Measurements from ENCODE around the gene OR56B1. TPM values are rescaled to one million over a fixed set of nuclear protein-coding genes. Genes with fewer than 3 reads are reported as not detected.

OR56B1 gene, protein sequence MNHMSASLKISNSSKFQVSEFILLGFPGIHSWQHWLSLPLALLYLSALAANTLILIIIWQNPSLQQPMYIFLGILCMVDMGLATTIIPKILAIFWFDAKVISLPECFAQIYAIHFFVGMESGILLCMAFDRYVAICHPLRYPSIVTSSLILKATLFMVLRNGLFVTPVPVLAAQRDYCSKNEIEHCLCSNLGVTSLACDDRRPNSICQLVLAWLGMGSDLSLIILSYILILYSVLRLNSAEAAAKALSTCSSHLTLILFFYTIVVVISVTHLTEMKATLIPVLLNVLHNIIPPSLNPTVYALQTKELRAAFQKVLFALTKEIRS
- total RNA-seq (2016; rRNA removed; fragmentation: Illumina TruSeq; extraction: Trizol), result not detected in 2 replicates
- not detected in 2 replicates for total RNA-seq (2016; cell fraction: cytosol; rRNA removed; fragmentation: Illumina TruSeq; extraction: Trizol; ENCODE audit: low read depth)
- total RNA-seq (2016; cell fraction: insoluble cytoplasmic fraction; rRNA removed; fragmentation: Illumina TruSeq; extraction: Trizol), result not detected in 2 replicates
- total RNA-seq (2016; cell fraction: membrane; rRNA removed; fragmentation: Illumina TruSeq; extraction: Trizol), result not detected in 2 replicates
- not detected in 2 replicates for total RNA-seq (2016; cell fraction: nucleus; rRNA removed; fragmentation: Illumina TruSeq; extraction: Trizol)
- polyA plus RNA-seq (2011; rRNA removed), result not detected in 2 replicates
- polyA plus RNA-seq (2011; cell fraction: cytosol; rRNA removed), result not detected in 2 replicates
- polyA plus RNA-seq (2011; cell fraction: nucleus; rRNA removed), result not detected in 2 replicates
- polyA plus RNA-seq (2012), result not detected in 2 replicates
- polyA plus RNA-seq (2016; cell fraction: cytosol; fragmentation: Illumina TruSeq; extraction: Trizol; ENCODE audit: low read depth), result not detected in 2 replicates
- polyA plus RNA-seq (2016; cell fraction: insoluble cytoplasmic fraction; fragmentation: Illumina TruSeq; extraction: Trizol; ENCODE audit: low read depth), result not detected in 2 replicates
- polyA plus RNA-seq (2016; cell fraction: membrane; fragmentation: Illumina TruSeq; extraction: Trizol; ENCODE audit: low read depth), result not detected in 2 replicates
- polyA plus RNA-seq (2016; cell fraction: nucleus; fragmentation: Illumina TruSeq; extraction: Trizol; ENCODE audit: insufficient read depth, low read depth), result not detected in 2 replicates
- 0.16 TPM in 1 of 2 replicates, not detected in the other for polyA minus RNA-seq (2011; rRNA and poly(A)+ RNA removed; ENCODE audit: low replicate concordance)
- not detected in 2 replicates for polyA minus RNA-seq (2011; cell fraction: cytosol; rRNA and poly(A)+ RNA removed)
- polyA minus RNA-seq (2011; cell fraction: nucleus; rRNA and poly(A)+ RNA removed), result not detected in 2 replicates
- Bru-seq, nascent RNA, result not detected
- not detected for BruChase-seq, experiment 1, labeled RNA remaining after a 6-hour chase
- BruChase-seq, experiment 2, labeled RNA remaining after a 2-hour chase, result percentile 16 among the genes with signal in this experiment
- long read RNA-seq, experiment 1, result 0 reads
- long read RNA-seq, experiment 2, result 0 reads

DNA sequence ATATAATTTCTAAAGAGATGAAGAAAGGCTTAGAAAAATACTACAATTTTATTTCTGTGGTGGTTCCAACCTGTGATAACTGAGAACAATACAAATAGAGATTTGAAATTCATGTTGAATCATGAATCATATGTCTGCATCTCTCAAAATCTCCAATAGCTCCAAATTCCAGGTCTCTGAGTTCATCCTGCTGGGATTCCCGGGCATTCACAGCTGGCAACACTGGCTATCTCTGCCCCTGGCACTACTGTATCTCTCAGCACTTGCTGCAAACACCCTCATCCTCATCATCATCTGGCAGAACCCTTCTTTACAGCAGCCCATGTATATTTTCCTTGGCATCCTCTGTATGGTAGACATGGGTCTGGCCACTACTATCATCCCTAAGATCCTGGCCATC, at the start of gene OR56B1:
TSS of gene OR56B1 (plus strand) at position 53 of the 400 bp plus-strand sequence. CDS start at position 122, 69 bp downstream.
- H3K4me3 ChIP-seq (replicated peaks in 1 of 3; ENCODE audit: insufficient read depth in 1 of 3, low read depth in 2 of 3, low read length in 3 of 3), result no peak within 1 kb of the TSS
- in situ Hi-C loops (cut with HindIII; ENCODE audit: extremely low pct_ligation_motif_present, low pct_unique_long_range_greater_than_20kb), result no loop called here
- no peaks in the 10 kb centered on the region for H4K20me1 ChIP-seq (ENCODE audit: insufficient read depth, low read length)
- 0% methylated on average over 1 of the region's 1 CpG for WGBS (ENCODE audit: low lambda C conversion rate)
- intact Hi-C loops (cut with micrococcal nuclease; ENCODE audit: unreplicated experiment), result no loop called here
- no peaks in the 10 kb centered on the region for H3K36me3 ChIP-seq (replicated peaks in 1 of 2; ENCODE audit: control insufficient read depth in 1 of 2, insufficient read depth in 2 of 2, low read length in 2 of 2)
- DNase-seq (ENCODE audit: low spot score) (no peak), FAIRE-seq (no peak), ATAC-seq (no peak)
- no peak within 1 kb of the TSS for H3K27ac ChIP-seq (ENCODE audit: extremely low read length, insufficient read depth, low read length)
- H3K9ac ChIP-seq (ENCODE audit: insufficient read depth, low read depth, low read length), result no peak within 1 kb of the TSS
- no peak within 1 kb of the TSS for H3K4me2 ChIP-seq (ENCODE audit: low read depth, low read length)
- CTCF ChIA-PET (ENCODE audit: low intra/inter-chr PET ratio, low total read pairs), result no interaction called here
- H3K27me3 ChIP-seq (ENCODE audit: control insufficient read depth in 1 of 2, insufficient read depth in 2 of 2, low read length in 2 of 2), result no peaks in the 10 kb centered on the region
- no peaks in the 10 kb centered on the region for H3K79me2 ChIP-seq (ENCODE audit: insufficient read depth, low read length)
- no TSS peak for BruUV-seq (replicated peaks)
- H3K4me1 ChIP-seq (ENCODE audit: insufficient read depth, low read length), result no peaks in the 10 kb centered on the region
- no peak for TF ChIP-seq KDM2A (CRISPR knock-in tag; IDR thresholded peaks at IDR 0.05; ENCODE audit: borderline replicate concordance, low read depth)
- TF ChIP-seq ZNF207 (IDR thresholded peaks at IDR 0.05; ENCODE audit: borderline replicate concordance), result no peak
- TF ChIP-seq GATAD1 (CRISPR knock-in tag; IDR thresholded peaks at IDR 0.05), result no peak
- TF ChIP-seq TSC22D2 (CRISPR knock-in tag; IDR thresholded peaks at IDR 0.05; ENCODE audit: borderline replicate concordance), result no peak
- TF ChIP-seq SP140L (CRISPR knock-in tag; IDR thresholded peaks at IDR 0.05; ENCODE audit: borderline replicate concordance), result no peak
- no peak for TF ChIP-seq ZKSCAN8 (CRISPR knock-in tag; IDR thresholded peaks at IDR 0.05; ENCODE audit: borderline replicate concordance)
- TF ChIP-seq RBFOX2 (IDR thresholded peaks at IDR 0.05; ENCODE audit: low read depth, low read length), result no peak
- TF ChIP-seq, protein P1, sequence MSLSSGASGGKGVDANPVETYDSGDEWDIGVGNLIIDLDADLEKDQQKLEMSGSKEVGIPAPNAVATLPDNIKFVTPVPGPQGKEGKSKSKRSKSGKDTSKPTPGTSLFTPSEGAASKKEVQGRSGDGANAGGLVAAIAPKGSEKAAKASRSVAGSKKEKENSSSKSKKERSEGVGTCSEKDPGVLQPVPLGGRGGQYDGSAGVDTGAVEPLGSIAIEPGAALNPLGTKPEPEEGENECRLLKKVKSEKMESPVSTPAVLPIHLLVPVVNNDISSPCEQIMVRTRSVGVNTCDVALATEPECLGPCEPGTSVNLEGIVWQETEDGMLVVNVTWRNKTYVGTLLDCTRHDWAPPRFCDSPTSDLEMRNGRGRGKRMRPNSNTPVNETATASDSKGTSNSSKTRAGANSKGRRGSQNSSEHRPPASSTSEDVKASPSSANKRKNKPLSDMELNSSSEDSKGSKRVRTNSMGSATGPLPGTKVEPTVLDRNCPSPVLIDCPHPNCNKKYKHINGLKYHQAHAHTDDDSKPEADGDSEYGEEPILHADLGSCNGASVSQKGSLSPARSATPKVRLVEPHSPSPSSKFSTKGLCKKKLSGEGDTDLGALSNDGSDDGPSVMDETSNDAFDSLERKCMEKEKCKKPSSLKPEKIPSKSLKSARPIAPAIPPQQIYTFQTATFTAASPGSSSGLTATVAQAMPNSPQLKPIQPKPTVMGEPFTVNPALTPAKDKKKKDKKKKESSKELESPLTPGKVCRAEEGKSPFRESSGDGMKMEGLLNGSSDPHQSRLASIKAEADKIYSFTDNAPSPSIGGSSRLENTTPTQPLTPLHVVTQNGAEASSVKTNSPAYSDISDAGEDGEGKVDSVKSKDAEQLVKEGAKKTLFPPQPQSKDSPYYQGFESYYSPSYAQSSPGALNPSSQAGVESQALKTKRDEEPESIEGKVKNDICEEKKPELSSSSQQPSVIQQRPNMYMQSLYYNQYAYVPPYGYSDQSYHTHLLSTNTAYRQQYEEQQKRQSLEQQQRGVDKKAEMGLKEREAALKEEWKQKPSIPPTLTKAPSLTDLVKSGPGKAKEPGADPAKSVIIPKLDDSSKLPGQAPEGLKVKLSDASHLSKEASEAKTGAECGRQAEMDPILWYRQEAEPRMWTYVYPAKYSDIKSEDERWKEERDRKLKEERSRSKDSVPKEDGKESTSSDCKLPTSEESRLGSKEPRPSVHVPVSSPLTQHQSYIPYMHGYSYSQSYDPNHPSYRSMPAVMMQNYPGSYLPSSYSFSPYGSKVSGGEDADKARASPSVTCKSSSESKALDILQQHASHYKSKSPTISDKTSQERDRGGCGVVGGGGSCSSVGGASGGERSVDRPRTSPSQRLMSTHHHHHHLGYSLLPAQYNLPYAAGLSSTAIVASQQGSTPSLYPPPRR (CRISPR knock-in tag; IDR thresholded peaks at IDR 0.05; ENCODE audit: borderline replicate concordance), result no peak
- TF ChIP-seq SIX1 (CRISPR knock-in tag; IDR thresholded peaks at IDR 0.05; ENCODE audit: borderline replicate concordance), result no peak
- no peak for TF ChIP-seq SMAD9 (CRISPR knock-in tag; IDR thresholded peaks at IDR 0.05)
- POLR2A ChIA-PET, result no interaction called here
- no peaks in the 10 kb centered on the region for H3K9me3 ChIP-seq (ENCODE audit: low read length)
- H2AFZ ChIP-seq (ENCODE audit: low read length), result no peak within 1 kb of the TSS

Measured in HepG2 (cell line).